Activated CD4-positive, alpha-beta T cell treated with anti-CD3 and anti-CD28 coated beads, Interleukin-10, Interleukin-2, amounts not matched to agents 100 ng/mL and 50 ng/mL, durations not matched to agents 16 hours and 8 hours (primary cell): ENCODE measurements around the gene HOXA10.

Source experiments
- DNase-seq: peaks from one replicate; pipeline ENCODE4 v3.0.0-alpha.2; 2020

The HOXA10 gene

GRCh38 chr7:27178366-27178765, 4.2 kb upstream of the HOXA10 start:
- DNase-seq, result no peak

- DNase-seq, result no peak
Measured at GRCh38 chr7:27177795-27178320, 3.7 kb upstream of the HOXA10 start.

GRCh38 chr7:27176962-27177794, 3.1 kb upstream of the HOXA10 start:
- DNase-seq, result no peak

- no peak for DNase-seq
Measured at GRCh38 chr7:27176524-27176845, 2.4 kb upstream of the HOXA10 start.

GRCh38 chr7:27175626-27176523, 1.8 kb upstream of the HOXA10 start:
- no peak for DNase-seq

- no peak for DNase-seq
Measured at GRCh38 chr7:27174874-27175625, 930 bp upstream of the HOXA10 start.

GRCh38 chr7:27173511-27173955, 587 bp downstream of the HOXA10 start:
- DNase-seq, result no peak

GRCh38 chr7:27172823-27173510, 1.2 kb downstream of the HOXA10 start:
- no peak for DNase-seq

- DNase-seq, result no peak
Measured at GRCh38 chr7:27172315-27172774, 1.8 kb downstream of the HOXA10 start.

GRCh38 chr7:27171637-27172314, 2.3 kb downstream of the HOXA10 start:
- no peak for DNase-seq

- no peak for DNase-seq
Measured at GRCh38 chr7:27171325-27171636, 2.8 kb downstream of the HOXA10 start.

GRCh38 chr7:27170426-27171324, 3.4 kb downstream of the HOXA10 start:
- DNase-seq, result no peak

- no peak for DNase-seq
Measured at GRCh38 chr7:27169658-27170425, 4.3 kb downstream of the HOXA10 start.

- DNase-seq, result peak; percentile 39
Measured at GRCh38 chr7:27168265-27168947, 5.7 kb downstream of the HOXA10 start.

- no peak for DNase-seq
Measured at GRCh38 chr7:27167916-27168264, 6.2 kb downstream of the HOXA10 start.

GRCh38 chr7:27166531-27167505, 7.3 kb downstream of the HOXA10 start:
- no peak for DNase-seq

GRCh38 chr7:27165996-27166530, 8.1 kb downstream of the HOXA10 start:
- DNase-seq, result no peak
